Measurements from ENCODE around the gene TIAM1. TPM values are rescaled to one million over a fixed set of nuclear protein-coding genes. Genes with fewer than 3 reads are reported as not detected.

Gene TIAM1
- total RNA-seq, 1 donor from 2014 or later, result 23.3 TPM

- no peaks in the 10 kb centered on the region for H3K27me3 Mint-ChIP-seq (ENCODE audit: unreplicated experiment)
- H3K27ac Mint-ChIP-seq (ENCODE audit: unreplicated experiment), result peak overlapping the region; percentile 22
- DNase-seq, result peak; percentile 84
- no peaks in the 10 kb centered on the region for H3K36me3 Mint-ChIP-seq (ENCODE audit: unreplicated experiment)
- H3K9me3 Mint-ChIP-seq (ENCODE audit: unreplicated experiment), result peaks cover 5% of the 10 kb centered on the region
- H3K4me1 Mint-ChIP-seq (ENCODE audit: low read depth, unreplicated experiment), result no peaks in the 10 kb centered on the region
- peak; percentile 87 for TF ChIP-seq CTCF (IDR thresholded peaks at IDR 0.05; ENCODE audit: partially characterized antibody, unreplicated experiment)
- H3K4me3 Mint-ChIP-seq (ENCODE audit: unreplicated experiment), result no peak overlapping the region
Observed at GRCh38 chr21:31098576-31099005, 245.5 kb downstream of the TIAM1 start.

GRCh38 chr21:31092832-31093625, 251.0 kb downstream of the TIAM1 start:
- no peak for DNase-seq
- TF ChIP-seq CTCF (IDR thresholded peaks at IDR 0.05; ENCODE audit: partially characterized antibody, unreplicated experiment), result no peak
- Mint-ChIP-seq H3K9me3 (ENCODE audit: unreplicated experiment) (peaks cover 5% of the 10 kb centered on the region), H3K27me3 (ENCODE audit: unreplicated experiment) (no peaks in the 10 kb centered on the region), H3K4me3 (ENCODE audit: unreplicated experiment) (no peak overlapping the region), H3K27ac (ENCODE audit: unreplicated experiment) (no peak overlapping the region), H3K4me1 (ENCODE audit: low read depth, unreplicated experiment) (no peaks in the 10 kb centered on the region), H3K36me3 (ENCODE audit: unreplicated experiment) (peaks cover 3% of the 10 kb centered on the region)

- Mint-ChIP-seq H3K27me3 (ENCODE audit: unreplicated experiment) (no peaks in the 10 kb centered on the region), H3K4me1 (ENCODE audit: low read depth, unreplicated experiment) (peaks cover 2% of the 10 kb centered on the region), H3K9me3 (ENCODE audit: unreplicated experiment) (peaks cover 6% of the 10 kb centered on the region), H3K4me3 (ENCODE audit: unreplicated experiment) (no peak overlapping the region), H3K27ac (ENCODE audit: unreplicated experiment) (no peak overlapping the region), H3K36me3 (ENCODE audit: unreplicated experiment) (peaks cover 3% of the 10 kb centered on the region)
- DNase-seq, result no peak
- TF ChIP-seq CTCF (IDR thresholded peaks at IDR 0.05; ENCODE audit: partially characterized antibody, unreplicated experiment), result no peak
Observed at GRCh38 chr21:31090376-31090775, 253.7 kb downstream of the TIAM1 start.

GRCh38 chr21:31088474-31088751, 255.6 kb downstream of the TIAM1 start:
- peaks cover 5% of the 10 kb centered on the region for H3K9me3 Mint-ChIP-seq (ENCODE audit: unreplicated experiment)
- peaks cover 2% of the 10 kb centered on the region for H3K4me1 Mint-ChIP-seq (ENCODE audit: low read depth, unreplicated experiment)
- no peak for DNase-seq
- H3K36me3 Mint-ChIP-seq (ENCODE audit: unreplicated experiment), result peaks cover 3% of the 10 kb centered on the region
- no peak overlapping the region for H3K27ac Mint-ChIP-seq (ENCODE audit: unreplicated experiment)
- no peaks in the 10 kb centered on the region for H3K27me3 Mint-ChIP-seq (ENCODE audit: unreplicated experiment)
- TF ChIP-seq CTCF (IDR thresholded peaks at IDR 0.05; ENCODE audit: partially characterized antibody, unreplicated experiment), result no peak
- H3K4me3 Mint-ChIP-seq (ENCODE audit: unreplicated experiment), result no peak overlapping the region

- peaks cover 5% of the 10 kb centered on the region for H3K9me3 Mint-ChIP-seq (ENCODE audit: unreplicated experiment)
- DNase-seq, result no peak
- H3K36me3 Mint-ChIP-seq (ENCODE audit: unreplicated experiment), result peaks cover 3% of the 10 kb centered on the region
- no peak overlapping the region for H3K27ac Mint-ChIP-seq (ENCODE audit: unreplicated experiment)
- no peak for TF ChIP-seq CTCF (IDR thresholded peaks at IDR 0.05; ENCODE audit: partially characterized antibody, unreplicated experiment)
- H3K4me1 Mint-ChIP-seq (ENCODE audit: low read depth, unreplicated experiment), result peaks cover 2% of the 10 kb centered on the region
- H3K4me3 Mint-ChIP-seq (ENCODE audit: unreplicated experiment), result no peak overlapping the region
- no peaks in the 10 kb centered on the region for H3K27me3 Mint-ChIP-seq (ENCODE audit: unreplicated experiment)
Observed at GRCh38 chr21:31087639-31088473, 256.2 kb downstream of the TIAM1 start.
